ENCODE data around the gene CNOT6L.
"Not testable (repeated sequence)": the region's sequence is repeated elsewhere in the genome, so short reads cannot be mapped to it uniquely, and the experiment has no call there.

The CNOT6L gene

DNA sequence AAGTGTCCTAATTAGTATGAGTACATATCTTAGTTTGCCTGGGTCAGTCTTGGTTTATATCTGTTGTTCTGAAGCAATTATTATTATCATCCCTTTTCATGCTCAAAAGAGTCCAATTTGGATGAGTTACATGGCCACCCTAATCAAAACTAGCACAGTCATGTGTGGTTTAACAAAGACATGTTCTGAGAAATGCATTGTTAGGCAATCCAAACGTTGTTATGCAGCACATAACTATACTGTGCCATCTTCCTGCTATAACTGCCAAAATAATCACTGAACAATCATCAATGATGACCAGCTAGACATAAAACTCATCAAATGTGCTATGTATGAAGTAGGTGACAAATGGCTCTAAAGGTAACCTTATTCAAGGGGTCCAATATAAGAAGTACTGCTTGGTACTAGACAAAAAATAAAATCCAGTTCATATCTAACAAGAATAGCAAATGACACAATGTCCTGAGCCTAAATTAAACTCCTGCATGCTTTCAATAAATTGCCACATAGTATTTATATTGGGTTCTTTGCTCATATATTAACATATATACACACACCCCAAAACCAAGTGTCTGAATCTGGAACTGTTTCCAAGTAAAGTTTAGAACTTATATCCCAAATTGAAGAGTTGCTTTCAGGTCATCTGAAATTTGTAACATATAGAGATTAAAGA is 41.9 kb downstream of the CNOT6L start:
- DNase-seq, result no peak

DNA sequence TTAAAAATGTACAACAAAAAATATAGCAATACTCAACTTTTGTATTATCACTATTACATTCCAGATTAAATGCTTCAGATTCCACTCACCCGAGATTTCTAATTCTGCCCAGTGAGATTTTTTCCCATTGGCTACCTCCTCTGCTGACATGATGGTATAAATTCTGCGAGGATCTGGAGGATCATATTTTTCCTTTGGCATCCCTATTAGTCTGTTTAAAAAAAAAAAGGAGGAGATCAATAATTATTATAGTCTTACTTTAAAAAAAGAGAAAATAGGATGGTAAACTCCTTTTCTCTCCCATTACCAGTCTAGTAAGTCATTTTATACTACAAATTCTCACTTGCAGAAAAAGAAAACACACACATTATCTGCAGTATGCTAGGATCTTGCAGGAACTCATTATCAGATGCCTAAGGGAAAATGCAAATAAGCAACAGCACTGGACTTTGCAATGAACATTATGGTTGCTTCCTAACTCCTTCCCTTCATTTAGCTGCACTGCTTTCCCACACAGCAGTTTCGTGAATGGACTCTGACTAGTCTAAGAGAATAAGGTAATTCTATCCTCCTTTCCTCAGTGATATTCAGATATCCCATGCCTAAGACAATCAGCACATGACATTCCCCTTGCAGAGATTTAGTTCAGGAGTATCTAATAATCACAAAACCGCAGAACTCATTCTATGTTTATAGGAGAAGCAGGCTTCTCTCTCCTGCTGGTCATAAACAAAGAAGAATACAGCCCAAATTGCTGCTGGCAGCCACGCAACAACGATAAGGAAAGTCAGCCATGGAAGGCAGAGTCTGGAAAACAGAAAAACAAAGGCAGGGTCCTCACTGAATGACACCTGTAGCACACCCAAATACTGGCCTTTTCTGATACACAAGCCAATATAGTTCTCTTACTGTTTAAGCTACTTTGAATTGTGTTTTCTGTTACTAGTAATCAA is 42.7 kb downstream of the CNOT6L start:
- no peak for DNase-seq

DNA sequence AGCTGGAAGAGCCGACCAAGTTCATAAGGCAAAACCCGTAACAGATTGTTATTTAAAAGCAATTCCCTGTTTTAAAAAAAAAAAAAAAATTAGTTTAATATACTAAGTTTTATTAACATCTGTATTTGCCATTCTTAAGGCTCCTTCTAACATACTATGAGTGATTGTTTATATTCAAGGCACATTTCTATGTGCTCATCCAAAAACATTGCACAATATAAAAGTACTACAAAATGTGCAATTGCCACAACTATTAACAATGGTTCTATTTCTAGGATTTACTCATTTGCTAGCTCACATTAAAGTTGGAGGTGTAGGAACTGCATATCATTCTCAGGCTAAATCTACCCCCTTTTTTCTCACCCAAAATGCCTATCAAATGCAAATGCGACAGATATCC is 46.1 kb downstream of the CNOT6L start:
- no peak for DNase-seq

DNA sequence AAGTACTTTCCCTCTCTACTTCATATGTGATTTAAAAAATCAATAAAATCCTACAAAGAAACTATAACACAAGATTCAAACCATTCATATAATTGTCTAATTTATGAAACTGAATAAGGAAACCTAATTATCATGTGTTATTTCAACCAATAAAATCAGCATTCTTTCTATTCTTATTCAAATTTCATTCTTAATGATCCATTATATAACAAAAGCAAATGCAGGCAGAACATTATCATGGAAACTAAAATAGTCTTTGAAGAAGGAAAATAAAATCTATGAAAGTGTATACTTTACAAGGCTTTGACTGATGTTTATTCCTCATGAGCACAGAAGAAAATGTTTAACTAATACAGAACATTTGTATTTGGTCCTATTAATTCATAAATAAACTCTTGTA is 47.6 kb downstream of the CNOT6L start:
- no peak for DNase-seq

DNA sequence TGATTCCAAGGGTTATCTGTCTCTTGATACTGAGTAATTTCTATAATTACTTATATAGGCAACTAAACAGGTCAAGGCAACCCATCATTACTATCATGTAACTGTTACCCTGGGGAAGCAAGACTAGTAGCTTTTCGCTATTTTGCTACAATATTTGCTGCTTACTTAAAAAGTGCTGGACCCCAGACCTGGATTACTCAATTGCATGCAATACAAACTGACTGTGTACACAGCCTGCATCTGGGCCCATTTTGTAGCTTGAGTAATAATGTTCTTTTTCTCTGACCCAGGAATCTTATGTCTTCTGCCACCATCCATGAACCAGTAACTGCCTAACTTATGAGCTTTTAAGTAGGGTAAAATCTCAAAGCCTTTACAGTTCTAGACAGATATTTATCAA is 53.4 kb downstream of the CNOT6L start:
- no peak for DNase-seq

DNA sequence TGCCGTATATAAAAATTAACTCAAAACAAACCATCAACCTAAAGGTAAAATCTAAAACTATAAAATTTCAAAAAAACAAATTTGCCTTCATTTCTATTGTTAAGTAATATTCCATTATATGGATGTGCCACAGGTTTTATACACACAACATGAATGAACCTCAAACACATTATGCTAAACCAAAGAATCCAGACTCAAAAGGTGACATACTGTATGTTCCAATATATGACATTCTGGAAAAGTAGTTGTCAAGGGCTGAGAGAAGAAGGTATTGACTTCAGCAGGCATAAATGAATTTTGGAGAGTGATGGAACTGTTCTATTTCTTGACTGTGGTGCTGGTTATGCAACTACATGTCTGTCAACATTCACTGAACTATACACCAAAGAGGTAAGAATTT is 56.6 kb downstream of the CNOT6L start:
- DNase-seq, result no peak

DNA sequence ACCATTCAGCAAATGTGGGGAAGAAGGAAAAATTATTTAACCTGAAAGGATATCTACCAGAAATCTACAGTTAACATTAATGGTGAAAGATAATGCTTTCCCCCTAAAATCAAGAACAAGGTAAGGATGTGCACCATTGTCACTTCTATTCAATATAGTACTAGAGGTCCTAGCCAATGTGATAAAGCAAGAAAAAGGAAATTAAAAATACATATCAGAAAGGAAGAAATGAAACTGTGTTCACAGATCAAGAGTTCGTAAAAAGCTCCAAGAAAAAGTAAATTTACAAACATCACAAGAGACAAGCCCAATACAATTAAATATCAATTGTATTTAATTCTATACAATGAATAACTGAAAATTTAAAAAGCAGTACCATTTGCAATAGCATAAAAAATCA is 57.6 kb downstream of the CNOT6L start:
- no peak for DNase-seq

DNA sequence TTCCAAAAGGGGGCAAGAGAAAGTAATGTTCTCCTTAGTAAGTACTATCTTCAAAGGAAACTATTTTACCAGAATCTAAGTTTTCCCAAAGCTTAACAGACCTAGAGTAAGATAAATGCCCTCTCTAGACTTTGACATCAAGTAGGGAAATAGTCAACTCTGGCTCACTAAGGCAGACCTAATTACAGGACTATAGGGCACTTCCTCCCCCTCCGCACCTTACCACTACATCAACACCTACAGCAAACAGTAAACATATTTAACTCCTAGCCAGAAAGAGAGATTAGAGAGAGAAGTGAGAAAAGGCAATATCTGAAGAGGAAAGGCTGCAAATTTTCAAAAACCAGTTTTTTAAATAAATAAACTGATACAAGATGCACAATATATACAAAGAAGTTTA is 60.4 kb downstream of the CNOT6L start:
- no peak for DNase-seq

DNA sequence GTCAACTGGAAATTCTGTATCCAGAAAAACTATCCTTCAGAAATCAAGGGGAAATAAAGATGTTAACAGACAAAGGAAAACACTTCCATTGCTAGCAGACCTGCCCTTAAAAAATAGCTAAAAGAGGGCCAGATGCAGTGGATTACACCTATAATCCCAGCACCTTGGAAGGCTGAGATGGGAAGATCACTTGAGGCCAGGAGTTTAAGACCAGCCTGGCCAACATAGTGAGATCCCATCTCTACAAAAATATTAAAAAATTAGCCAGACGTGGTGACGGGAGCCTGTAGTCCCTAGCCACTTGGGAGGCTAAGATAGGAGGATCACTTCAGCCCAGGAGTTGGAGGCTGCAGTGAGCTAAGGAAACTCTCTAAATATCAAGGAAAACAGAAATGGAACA is 67.4 kb downstream of the CNOT6L start:
- no peak for DNase-seq

DNA sequence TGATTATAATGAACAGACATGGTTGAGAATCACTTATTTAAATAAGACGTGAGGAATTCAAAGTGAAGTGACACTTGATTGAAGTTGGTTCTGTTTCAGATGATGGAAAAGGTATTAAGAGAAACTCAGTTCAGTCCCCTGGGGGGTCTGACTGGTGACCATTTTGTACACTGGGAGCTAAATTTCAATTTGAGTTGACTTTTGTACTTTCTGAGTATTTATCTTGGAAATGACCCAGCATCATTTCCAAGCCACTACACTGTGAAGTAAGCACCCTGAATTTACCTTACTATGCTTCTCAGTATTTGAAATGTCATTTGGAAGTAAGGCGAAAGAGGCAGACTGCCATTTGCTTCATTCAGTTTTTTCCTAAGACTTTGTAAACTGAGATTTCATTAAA is 73.4 kb downstream of the CNOT6L start:
- no peak for DNase-seq

DNA sequence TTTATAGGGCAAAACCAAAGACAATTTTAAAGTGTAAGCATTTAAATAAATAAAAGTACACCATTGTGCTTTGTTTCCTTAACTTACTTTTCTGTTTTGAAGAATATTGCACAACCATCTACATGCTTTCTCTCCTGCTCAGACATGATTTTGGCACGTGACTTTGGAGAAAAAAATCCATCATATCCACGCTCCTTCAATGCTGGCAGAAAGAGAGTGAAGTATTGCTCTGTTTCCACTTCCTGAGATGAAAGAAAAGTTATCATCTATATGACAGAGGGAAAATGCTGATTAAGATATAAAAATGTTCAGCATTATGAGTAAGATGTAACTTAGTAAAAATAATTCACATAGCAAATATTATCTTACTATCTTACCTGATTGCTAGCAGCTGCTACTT is 77.1 kb downstream of the CNOT6L start:
- no peak for DNase-seq

DNA sequence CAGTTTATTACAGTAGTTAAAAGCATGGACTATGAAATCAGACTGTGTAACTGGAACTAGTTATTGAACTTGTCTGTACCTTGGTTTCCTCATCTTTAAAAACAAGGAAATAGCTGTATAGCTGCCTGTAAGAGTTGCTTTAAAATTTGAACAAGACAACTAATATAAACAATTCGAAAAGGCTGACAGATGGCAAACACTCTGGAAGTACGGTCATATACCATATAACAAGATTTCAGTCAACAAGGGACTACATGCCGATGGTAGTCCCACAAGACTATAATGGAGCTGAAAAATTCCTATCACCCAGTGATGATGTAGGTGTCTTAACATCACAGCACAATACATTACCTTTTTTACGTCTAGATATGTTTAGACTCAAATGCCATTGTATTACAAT is 78.7 kb downstream of the CNOT6L start:
- DNase-seq, result no peak

DNA sequence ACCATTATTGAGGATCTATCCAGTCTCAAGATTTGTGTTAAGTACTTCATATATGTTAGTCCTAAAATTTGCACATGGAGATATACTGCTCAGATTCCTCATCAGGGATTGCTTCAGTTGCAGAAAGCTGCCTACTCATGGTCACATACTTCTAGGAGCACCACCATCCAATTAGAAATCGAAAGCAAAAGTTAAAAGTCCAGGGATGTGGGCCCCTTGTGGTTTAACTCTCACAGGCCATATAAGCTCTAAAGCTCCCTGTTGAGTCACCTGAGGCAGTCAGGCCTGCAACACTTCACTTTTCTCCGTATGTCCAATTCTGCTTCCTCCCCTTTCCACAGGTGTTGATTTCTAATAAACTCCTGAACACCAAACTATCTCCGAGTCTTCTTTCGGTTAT is 84.2 kb downstream of the CNOT6L start:
- peak in 1 of 2 experiments; percentile 6 for DNase-seq

DNA sequence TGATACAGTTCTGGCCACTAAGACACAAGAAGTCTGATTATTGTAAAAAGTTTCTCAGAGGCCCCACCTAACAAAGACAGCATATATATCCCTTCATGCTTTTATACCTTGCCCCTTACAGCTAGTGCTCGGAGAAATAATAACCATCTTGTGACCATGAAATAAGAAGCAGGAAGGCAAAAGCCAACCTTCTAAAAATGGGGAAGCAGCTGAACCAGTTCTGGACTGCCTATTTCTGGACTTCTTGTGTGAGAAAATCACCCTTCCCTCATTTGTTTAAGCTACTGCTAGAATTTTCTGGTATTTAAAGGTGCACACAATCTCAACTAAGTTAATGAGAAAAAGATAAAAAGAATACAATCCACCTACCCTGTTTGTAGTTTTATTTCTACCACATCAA is 87.5 kb downstream of the CNOT6L start:
- no peak for DNase-seq

DNA sequence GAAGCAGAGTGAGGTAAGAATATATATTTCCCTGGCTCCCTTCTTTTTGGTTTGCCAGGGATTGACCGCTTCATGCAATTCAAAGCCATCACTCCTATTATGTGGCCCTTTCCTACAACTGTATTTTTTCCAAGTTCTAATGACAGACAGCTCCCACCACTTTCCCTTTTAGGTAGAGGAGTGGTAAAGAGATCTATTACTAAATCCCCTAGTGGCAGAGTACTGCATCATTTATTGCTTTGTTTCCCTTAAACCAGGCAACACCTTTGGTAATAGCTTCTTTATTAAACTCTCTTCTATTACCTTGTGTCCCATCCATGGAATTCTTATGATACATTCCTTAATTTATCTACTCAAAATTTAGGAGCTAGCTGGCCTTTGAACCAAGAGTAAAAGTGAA is 90.7 kb downstream of the CNOT6L start:
- DNase-seq, result no peak

DNA sequence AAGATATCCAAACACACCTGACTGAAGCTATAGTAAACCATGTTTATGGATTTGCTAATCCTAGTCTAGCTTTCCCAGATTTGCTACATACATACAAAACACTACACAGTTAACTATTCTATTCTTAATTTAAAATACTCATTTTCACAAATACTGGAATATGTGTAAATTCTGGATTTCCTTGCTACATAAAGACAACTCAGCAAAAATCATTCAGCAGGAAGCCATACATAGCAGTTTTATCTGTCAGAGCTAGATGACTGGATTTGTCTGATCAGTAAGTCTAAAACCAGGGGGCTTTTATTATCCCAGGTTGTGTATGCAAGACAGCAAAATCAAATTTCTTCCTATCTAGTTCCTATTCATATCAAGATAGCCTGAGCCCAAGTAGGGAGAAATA is 98.1 kb downstream of the CNOT6L start:
- no peak for DNase-seq

DNA sequence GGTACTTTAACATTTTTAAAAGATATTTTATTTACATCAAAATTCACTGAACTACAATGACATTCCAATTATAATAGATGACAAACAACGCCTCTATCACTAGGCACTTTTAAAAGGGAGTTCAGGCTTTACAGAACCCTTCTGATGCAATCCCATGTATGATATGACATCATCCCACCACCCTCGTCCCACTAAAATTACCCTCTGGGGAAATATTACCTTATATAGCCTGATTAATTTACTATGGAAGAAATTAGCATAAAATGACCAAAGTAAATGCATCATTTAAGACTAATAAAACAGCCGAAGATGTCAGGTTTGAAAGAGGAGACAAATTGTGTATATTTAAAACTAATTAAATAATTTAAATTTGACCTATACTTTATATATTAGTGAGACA is 100.7 kb downstream of the CNOT6L start:
- not testable (repeated sequence) for DNase-seq

DNA sequence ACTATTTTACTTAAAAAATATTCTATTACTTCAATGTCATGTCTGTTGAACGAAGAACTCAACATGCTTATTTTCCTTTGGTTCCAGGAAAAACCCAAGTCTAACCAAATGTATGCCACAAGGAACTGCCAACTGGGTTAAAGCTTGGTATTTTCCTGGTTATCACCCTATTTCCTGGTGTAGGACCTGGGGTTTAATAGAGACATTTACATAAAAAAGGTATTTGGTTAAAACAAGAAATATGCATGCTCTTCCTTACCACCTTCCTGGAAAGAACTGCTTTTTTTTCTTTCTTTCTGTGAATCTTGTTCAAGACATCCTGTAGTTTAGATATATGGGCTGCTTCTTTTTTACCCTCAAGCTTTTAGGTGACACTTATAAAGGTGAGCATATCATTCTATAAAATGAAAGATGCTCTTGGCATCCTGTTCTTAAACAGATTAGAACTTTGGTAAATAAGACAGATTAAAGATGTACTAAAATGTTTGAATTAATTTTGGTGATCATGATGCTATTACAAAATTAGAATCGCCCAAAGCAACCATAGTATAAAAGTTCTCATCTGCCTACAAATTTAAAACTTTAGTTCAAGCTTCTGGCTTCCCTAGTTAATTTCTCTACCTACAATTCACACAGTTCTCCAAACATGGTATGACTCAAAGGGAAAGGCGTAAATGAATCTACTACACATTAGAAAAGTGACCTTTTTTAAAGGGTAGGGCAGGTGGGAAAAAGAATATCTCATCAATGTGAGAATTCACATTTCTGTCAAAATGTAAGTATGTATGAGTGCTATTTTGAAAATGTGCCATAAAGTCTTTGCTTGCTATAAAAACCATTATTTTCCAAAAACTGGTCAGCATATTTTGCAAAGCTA is 103.5 kb downstream of the CNOT6L start:
- no peak for DNase-seq

DNA sequence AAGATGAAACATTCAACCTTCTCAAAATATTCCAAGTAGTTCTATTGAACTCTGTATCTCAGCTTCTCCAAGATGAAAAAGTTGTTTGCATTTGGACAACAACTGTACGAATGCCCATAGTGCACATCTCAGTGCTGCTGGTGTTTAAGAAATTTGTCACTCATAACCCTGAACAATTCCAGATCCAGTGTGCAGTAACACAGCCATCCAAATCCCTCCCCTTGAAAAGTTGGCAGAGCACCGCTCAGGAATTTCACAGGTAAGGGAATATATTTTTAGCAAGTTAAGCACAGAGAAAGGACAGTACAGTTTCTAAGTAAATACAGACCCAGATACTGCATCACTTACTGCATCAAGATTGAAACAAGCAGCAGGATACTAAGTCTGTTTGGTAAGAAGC is 104.7 kb downstream of the CNOT6L start:
- DNase-seq, result no peak

DNA sequence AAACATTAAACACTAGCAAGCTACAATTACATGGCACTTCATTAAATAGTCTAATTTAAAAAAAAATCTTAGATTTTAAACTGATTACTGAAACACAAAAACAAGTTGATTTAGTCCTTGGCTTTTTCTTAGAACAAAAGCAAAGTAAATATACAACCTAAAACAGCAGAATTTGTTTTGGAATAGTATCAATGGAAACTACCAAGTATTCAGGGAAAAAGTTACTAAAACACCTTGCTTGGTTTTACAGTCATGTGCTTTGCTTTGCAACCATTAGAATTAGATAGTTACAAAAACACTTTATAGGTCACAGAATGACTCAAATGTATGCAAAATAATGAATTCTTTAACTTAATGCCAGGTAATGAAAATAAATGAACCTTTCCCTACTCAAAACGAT is 105.3 kb downstream of the CNOT6L start:
- DNase-seq, result no peak

DNA sequence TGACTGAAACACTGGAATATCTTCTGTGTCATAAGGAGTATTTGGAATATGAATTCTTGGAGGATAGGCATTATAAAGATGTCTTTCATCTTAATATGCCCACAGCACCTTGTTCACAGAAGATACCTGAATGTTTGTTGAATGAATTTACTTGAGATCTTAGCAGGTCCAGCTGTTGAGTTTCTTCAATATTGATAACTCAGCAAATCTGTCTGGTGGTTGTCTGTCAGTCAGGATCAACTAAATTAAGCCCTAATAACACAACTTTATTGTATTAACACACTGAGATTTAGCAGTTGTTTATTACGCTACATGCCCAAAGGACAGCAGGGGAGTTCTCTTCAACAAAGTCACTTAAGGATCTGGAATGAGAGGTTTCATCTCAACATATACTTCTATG is 106.5 kb downstream of the CNOT6L start:
- DNase-seq, result no peak

DNA sequence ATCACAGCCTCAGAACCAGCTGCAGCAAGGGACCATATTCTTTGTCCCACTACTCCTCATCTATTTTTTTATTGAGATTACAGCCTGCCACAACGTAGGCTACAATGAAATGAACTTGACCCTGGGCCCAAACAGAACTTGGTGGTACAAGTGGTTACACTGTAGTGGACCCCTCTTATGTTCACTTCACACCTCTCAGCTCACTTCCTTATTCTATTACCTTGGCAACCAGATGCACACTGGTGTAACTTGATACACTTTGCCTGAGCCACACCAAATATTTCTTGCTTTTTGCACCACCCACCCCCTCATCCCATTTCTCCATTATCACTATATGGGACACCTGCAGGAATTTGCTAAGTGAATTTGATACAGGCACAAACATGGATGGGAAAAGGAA is 107.7 kb downstream of the CNOT6L start:
- no peak for DNase-seq

DNA sequence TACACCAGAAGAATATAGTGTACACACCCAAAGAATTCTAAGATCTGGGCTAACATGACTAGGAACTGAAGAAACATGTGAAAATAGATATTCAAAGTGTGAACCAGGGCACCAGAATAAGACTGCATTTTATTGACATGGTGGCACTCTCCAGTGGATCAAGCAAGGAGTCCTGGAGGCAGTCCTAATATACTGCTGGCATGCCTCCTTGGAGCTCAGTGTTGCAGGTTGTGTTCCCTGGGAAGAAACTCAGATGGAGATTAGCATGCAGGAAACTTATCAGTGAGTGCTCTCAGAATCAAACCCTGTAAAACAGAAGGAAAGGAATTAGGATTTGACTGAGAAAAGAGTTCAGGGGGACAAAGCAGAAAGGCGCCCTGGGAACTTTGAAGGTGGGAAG is 108.5 kb downstream of the CNOT6L start:
- no peak for DNase-seq

DNA sequence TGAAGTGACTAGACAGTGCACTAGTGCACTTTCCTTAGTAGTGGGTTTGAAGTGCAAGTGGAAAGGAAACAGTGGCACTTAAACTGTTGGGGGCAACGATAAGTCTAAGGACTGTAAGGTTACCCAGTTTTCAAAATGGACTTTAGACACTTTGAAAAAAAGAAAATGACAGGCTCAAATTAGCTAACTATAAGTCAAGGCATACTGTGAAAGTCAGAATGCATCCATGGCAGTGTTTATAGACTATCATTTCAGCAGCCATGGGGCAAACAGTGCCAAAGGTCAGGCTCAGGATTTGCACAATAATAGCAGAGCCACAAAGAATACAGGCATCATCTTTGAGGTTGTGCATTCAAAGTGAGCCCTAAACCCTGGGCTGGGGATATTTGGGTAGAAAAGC is 109.1 kb downstream of the CNOT6L start:
- DNase-seq, result no peak
